HepG2 (cell line): Measurements from ENCODE around the gene FIZ1. TPM values are rescaled to one million over a fixed set of nuclear protein-coding genes. Genes with fewer than 3 reads are reported as not detected.
A peak's percentile ranks its signal among the peaks of the same experiment; 100 is the strongest.

Experiments
- HNRNPLL ChIP-seq: fragments of 200-400 bp; formaldehyde crosslinking; IDR thresholded peaks from 2 replicates; pipeline ENCODE4 v1.6.1; 2017; ENCODE audit warnings: mild to moderate bottlenecking, low read depth, low read length; ENCODE audit not compliant: poor library complexity, severe bottlenecking
- HOXA9 ChIP-seq: sonication (generic); formaldehyde crosslinking; IDR thresholded peaks from 2 replicates; pipeline ENCODE4 v1.8.1; 2022; ENCODE audit warnings: missing genetic modification reagents, mild to moderate bottlenecking, moderate library complexity, borderline replicate concordance
- MAFG ChIP-seq: sonication (generic); formaldehyde crosslinking; IDR thresholded peaks from 2 replicates; pipeline ENCODE4 v1.5.1; 2020; ENCODE audit warnings: mild to moderate bottlenecking, missing genetic modification reagents
- PBX2 ChIP-seq: IDR thresholded peaks from 2 replicates; pipeline ENCODE4 v1.6.1; 2016; ENCODE audit warnings: control low read depth
- SNAI1 ChIP-seq: sonication (generic); formaldehyde crosslinking; IDR thresholded peaks from 2 replicates; pipeline ENCODE4 v1.5.0; 2020; ENCODE audit warnings: mild to moderate bottlenecking, missing genetic modification reagents, borderline replicate concordance
- SP140L ChIP-seq: sonication (generic); formaldehyde crosslinking; IDR thresholded peaks from 2 replicates; pipeline ENCODE4 v1.4.0; 2020; ENCODE audit warnings: missing genetic modification reagents, borderline replicate concordance
- TAF1 ChIP-seq: sonication (generic); formaldehyde crosslinking; IDR thresholded peaks from 2 replicates; pipeline ENCODE4 v1.4.0; 2020; ENCODE audit warnings: missing genetic modification reagents
- TBX2 ChIP-seq: sonication (generic); formaldehyde crosslinking; IDR thresholded peaks from 2 replicates; pipeline ENCODE4 v1.5.0; 2020; ENCODE audit warnings: missing genetic modification reagents, mild to moderate bottlenecking, borderline replicate concordance
- ZEB1 ChIP-seq: IDR thresholded peaks from 2 replicates; pipeline ENCODE4 v1.6.1; 2012; ENCODE audit warnings: mild to moderate bottlenecking, low read depth, inconsistent platforms; ENCODE audit not compliant: insufficient replicate concordance
- ZMAT5 ChIP-seq: sonication (generic); formaldehyde crosslinking; IDR thresholded peaks from 2 replicates; pipeline ENCODE4 v1.5.0; 2020; ENCODE audit warnings: mild to moderate bottlenecking, low read depth, missing genetic modification reagents, borderline replicate concordance
- ZNF326 ChIP-seq: sonication (generic); formaldehyde crosslinking; IDR thresholded peaks from 2 replicates; pipeline ENCODE4 v1.4.0; 2020; ENCODE audit warnings: missing genetic modification reagents, borderline replicate concordance
- ZNF414 ChIP-seq: sonication (generic); formaldehyde crosslinking; IDR thresholded peaks from 2 replicates; pipeline ENCODE4 v1.5.0; 2020; ENCODE audit warnings: missing genetic modification reagents
- ZNF441 ChIP-seq: sonication (generic); formaldehyde crosslinking; IDR thresholded peaks from 2 replicates; pipeline ENCODE4 v1.7.0; 2021; ENCODE audit warnings: missing genetic modification reagents, borderline replicate concordance
- ZNF546 ChIP-seq: sonication (generic); formaldehyde crosslinking; conservative IDR thresholded peaks from 2 replicates; pipeline ENCODE4 v1.8.1; 2023; ENCODE audit warnings: mild to moderate bottlenecking, missing genetic modification reagents
- ZNF577 ChIP-seq: sonication (generic); formaldehyde crosslinking; IDR thresholded peaks from 2 replicates; pipeline ENCODE4 v1.4.0; 2020; ENCODE audit warnings: mild to moderate bottlenecking, low read depth, missing genetic modification reagents, borderline replicate concordance
- ZNF616 ChIP-seq: sonication (generic); formaldehyde crosslinking; IDR thresholded peaks from 2 replicates; pipeline ENCODE4 v1.5.0; 2020; ENCODE audit warnings: low read depth, mild to moderate bottlenecking, missing genetic modification reagents
- ZNF646 ChIP-seq: sonication (generic); formaldehyde crosslinking; IDR thresholded peaks from 2 replicates; pipeline ENCODE4 v1.9.0; 2021; ENCODE audit warnings: mild to moderate bottlenecking, missing genetic modification reagents
- ZNF780A ChIP-seq: sonication (generic); formaldehyde crosslinking; IDR thresholded peaks from 2 replicates; pipeline ENCODE4 v1.8.0; 2022; ENCODE audit warnings: mild to moderate bottlenecking, missing genetic modification reagents, moderate library complexity
- ZSCAN22 ChIP-seq: sonication (generic); formaldehyde crosslinking; IDR thresholded peaks from 2 replicates; pipeline ENCODE4 v1.4.0; 2020; ENCODE audit warnings: mild to moderate bottlenecking, missing genetic modification reagents
- polyA plus RNA-seq, 8 experiments: library from polyadenylated mRNA; depleted of rRNA in 3 of 8; stranded (reverse) in 7 of 8; unstranded in 1 of 8; fragments of >200 nt; fragmentation: Illumina TruSeq in 4 of 8; extraction: Trizol in 4 of 8; gene quantifications; 2 replicates each; pipeline versions ENCODE4 v1.2.1 to v1.2.3, GENCODE V29; 2011 to 2016; ENCODE audit warnings: low read depth in 4 of 8, missing spikeins in 1 of 8, mixed read lengths in 1 of 8; ENCODE audit not compliant: insufficient read depth in 1 of 8
- total RNA-seq, 5 experiments: library from RNA; depleted of rRNA; stranded (reverse); fragments of >200 nt; fragmentation: Illumina TruSeq; extraction: Trizol; gene quantifications; 2 replicates each; pipeline ENCODE4 v1.2.3, GENCODE V29; 2016; ENCODE audit warnings: low read depth in 1 of 5

The FIZ1 gene
- total and polyA plus RNA-seq, 2 of the 13 experiments (the other 11 are each of a cell fraction or from before 2014, with no cell fraction given): 3.6 to 5.9 TPM

GRCh38 chr19:55580628-55581144, 18.6 kb downstream of the FIZ1 start, which contains the start of gene ZNF579 (continued):
- TF ChIP-seq ZMAT5 (CRISPR knock-in tag): no peak
- TF ChIP-seq ZNF326 (CRISPR knock-in tag): no peak
- 0 out of 2 replicates have a peak, but pooled peaks have one; percentile 58 for TF ChIP-seq ZSCAN22 (CRISPR knock-in tag)
- no peak for TF ChIP-seq ZNF441 (CRISPR knock-in tag)
- no peak for TF ChIP-seq ZNF414 (CRISPR knock-in tag)
- TF ChIP-seq PBX2: no peak
- no peak for TF ChIP-seq ZNF616
- TF ChIP-seq HNRNPLL: no peak
- TF ChIP-seq TAF1 (CRISPR knock-in tag): peak; percentile 53; the same call in 1 of the 2 replicates
- no peak for TF ChIP-seq ZNF577 (CRISPR knock-in tag)
- no peak for TF ChIP-seq SNAI1 (CRISPR knock-in tag)
- TF ChIP-seq MAFG: no peak
- TF ChIP-seq ZNF646 (CRISPR knock-in tag): no peak
- no peak for TF ChIP-seq ZNF780A (CRISPR knock-in tag)
- no peak; the same call in 1 of the 2 replicates for TF ChIP-seq TBX2 (CRISPR knock-in tag)
- peak; percentile 4; the same call in 1 of the 2 replicates for TF ChIP-seq ZNF546 (CRISPR knock-in tag)
- TF ChIP-seq HOXA9 (CRISPR knock-in tag): no peak
- peak; percentile 25 for TF ChIP-seq ZEB1
- no peak for TF ChIP-seq SP140L (CRISPR knock-in tag)
